ENCODE measurements around the gene LEUTX. TPM values are rescaled to one million over a fixed set of nuclear protein-coding genes. Genes with fewer than 3 reads are reported as not detected.
"Not testable (repeated sequence)": the region's sequence is repeated elsewhere in the genome, so short reads cannot be mapped to it uniquely, and the experiment has no call there.

Gene LEUTX
- total RNA-seq, 2 donors from 2014 or later, result not detected

GRCh38 chr19:39796000-39796498, 17.4 kb downstream of the LEUTX start:
- peaks cover 14% of the 10 kb centered on the region for H3K27me3 Mint-ChIP-seq (ENCODE audit: low read depth)
- no peaks in the 10 kb centered on the region for H3K9me3 Mint-ChIP-seq
- peaks cover 8% of the 10 kb centered on the region for H3K4me1 Mint-ChIP-seq (ENCODE audit: low read depth)
- no peaks in the 10 kb centered on the region for H3K36me3 Mint-ChIP-seq (ENCODE audit: insufficient read depth in 2 of 2)
- ATAC-seq (replicated peaks in 1 of 2) (no peak), DNase-seq (no peak)
- H3K27ac Mint-ChIP-seq, result no peak overlapping the region
- H3K4me3 Mint-ChIP-seq, result no peak overlapping the region

- no peak for ATAC-seq (replicated peaks in 1 of 2)
- H3K4me1 Mint-ChIP-seq (ENCODE audit: low read depth), result peaks cover 8% of the 10 kb centered on the region
These were observed 18.4 kb downstream of the LEUTX start for GRCh38 chr19:39797083-39797482.

GRCh38 chr19:39802958-39803357, 24.3 kb downstream of the LEUTX start:
- Mint-ChIP-seq H3K27ac (no peak overlapping the region), H3K4me1 (ENCODE audit: low read depth) (no peaks in the 10 kb centered on the region), H3K9me3 (peaks cover 0 to under 1% of the 10 kb centered on the region in 2 donors), H3K36me3 (ENCODE audit: insufficient read depth in 2 of 2) (peaks cover 0 to 1% of the 10 kb centered on the region in 2 donors), H3K27me3 (ENCODE audit: low read depth) (peaks cover 25% of the 10 kb centered on the region), H3K4me3 (no peak overlapping the region)
- ATAC-seq (replicated peaks in 1 of 2), result no peak
- no peak for DNase-seq

More at GRCh38 chr19:39797083-39797482, 18.4 kb downstream of the LEUTX start:
- H3K27ac Mint-ChIP-seq, result no peak overlapping the region
- H3K4me3 Mint-ChIP-seq, result no peak overlapping the region
- no peaks in the 10 kb centered on the region for H3K9me3 Mint-ChIP-seq
- peaks cover 19% of the 10 kb centered on the region for H3K27me3 Mint-ChIP-seq (ENCODE audit: low read depth)
- DNase-seq, result no peak
- no peaks in the 10 kb centered on the region for H3K36me3 Mint-ChIP-seq (ENCODE audit: insufficient read depth in 2 of 2)

- H3K36me3 Mint-ChIP-seq (ENCODE audit: insufficient read depth in 2 of 2), result peaks cover 0 to 1% of the 10 kb centered on the region in 2 donors
- H3K9me3 Mint-ChIP-seq, result peaks cover 1 to 2% of the 10 kb centered on the region in 2 donors
- peaks cover 17% of the 10 kb centered on the region for H3K27me3 Mint-ChIP-seq (ENCODE audit: low read depth)
- no peaks in the 10 kb centered on the region for H3K4me1 Mint-ChIP-seq (ENCODE audit: low read depth)
- ATAC-seq (replicated peaks in 1 of 2) (no peak), DNase-seq (no peak)
- H3K4me3 Mint-ChIP-seq, result no peak overlapping the region
- H3K27ac Mint-ChIP-seq, result no peak overlapping the region
These were observed 26.4 kb downstream of the LEUTX start for GRCh38 chr19:39805104-39805503.

GRCh38 chr19:39807846-39808364, 29.3 kb downstream of the LEUTX start:
- Mint-ChIP-seq H3K4me3 (no peak overlapping the region), H3K9me3 (peaks cover 1 to 2% of the 10 kb centered on the region in 2 donors), H3K4me1 (ENCODE audit: low read depth) (no peaks in the 10 kb centered on the region), H3K27me3 (ENCODE audit: low read depth) (peaks cover 7% of the 10 kb centered on the region), H3K27ac (no peak overlapping the region), H3K36me3 (ENCODE audit: insufficient read depth in 2 of 2) (peaks cover 0 to 1% of the 10 kb centered on the region in 2 donors)
- ATAC-seq (replicated peaks in 1 of 2), result no peak
- no peak for DNase-seq

- ATAC-seq (replicated peaks in 1 of 2); H3K36me3 Mint-ChIP-seq (ENCODE audit: insufficient read depth in 2 of 2); H3K4me3 Mint-ChIP-seq; H3K9me3 Mint-ChIP-seq; H3K27me3 Mint-ChIP-seq (ENCODE audit: low read depth); H3K27ac Mint-ChIP-seq; H3K4me1 Mint-ChIP-seq (ENCODE audit: low read depth); DNase-seq: not testable (repeated sequence)
These were observed 30.0 kb downstream of the LEUTX start for GRCh38 chr19:39808688-39809087.

GRCh38 chr19:39809368-39809767, 30.7 kb downstream of the LEUTX start:
- Mint-ChIP-seq H3K9me3 (peaks cover 1 to 2% of the 10 kb centered on the region in 2 donors), H3K4me3 (no peak overlapping the region), H3K27ac (no peak overlapping the region), H3K27me3 (ENCODE audit: low read depth) (peaks cover under 1% of the 10 kb centered on the region), H3K36me3 (ENCODE audit: insufficient read depth in 2 of 2) (peaks cover 0 to 1% of the 10 kb centered on the region in 2 donors), H3K4me1 (ENCODE audit: low read depth) (no peaks in the 10 kb centered on the region)
- DNase-seq (no peak), ATAC-seq (replicated peaks in 1 of 2) (no peak)

- no peak for DNase-seq
- Mint-ChIP-seq H3K4me3 (no peak overlapping the region), H3K27me3 (ENCODE audit: low read depth) (no peaks in the 10 kb centered on the region), H3K36me3 (ENCODE audit: insufficient read depth in 2 of 2) (peaks cover 0 to 1% of the 10 kb centered on the region in 2 donors), H3K27ac (no peak overlapping the region), H3K4me1 (ENCODE audit: low read depth) (no peaks in the 10 kb centered on the region), H3K9me3 (peaks cover 1 to 2% of the 10 kb centered on the region in 2 donors)
- ATAC-seq (replicated peaks in 1 of 2), result no peak
These were observed 31.8 kb downstream of the LEUTX start for GRCh38 chr19:39810424-39810823.

GRCh38 chr19:39811064-39811463, 32.4 kb downstream of the LEUTX start:
- H3K36me3 Mint-ChIP-seq (ENCODE audit: insufficient read depth in 2 of 2), result no peaks in the 10 kb centered on the region
- no peak overlapping the region for H3K4me3 Mint-ChIP-seq
- DNase-seq (no peak), ATAC-seq (replicated peaks in 1 of 2) (no peak)
- H3K27me3 Mint-ChIP-seq (ENCODE audit: low read depth), result no peaks in the 10 kb centered on the region
- H3K4me1 Mint-ChIP-seq (ENCODE audit: low read depth), result no peaks in the 10 kb centered on the region
- peaks cover 1 to 2% of the 10 kb centered on the region in 2 donors for H3K9me3 Mint-ChIP-seq
- no peak overlapping the region for H3K27ac Mint-ChIP-seq

GRCh38 chr19:39813264-39813993, 34.8 kb downstream of the LEUTX start:
- Mint-ChIP-seq H3K36me3 (ENCODE audit: insufficient read depth in 2 of 2) (peaks cover 0 to 2% of the 10 kb centered on the region in 2 donors), H3K4me3 (no peak overlapping the region), H3K9me3 (peaks cover 0 to 1% of the 10 kb centered on the region in 2 donors), H3K4me1 (ENCODE audit: low read depth) (no peaks in the 10 kb centered on the region), H3K27me3 (ENCODE audit: low read depth) (no peaks in the 10 kb centered on the region), H3K27ac (no peak overlapping the region)
- no peak for DNase-seq
- no peak for ATAC-seq (replicated peaks in 1 of 2)

- DNase-seq; H3K36me3 Mint-ChIP-seq (ENCODE audit: insufficient read depth in 2 of 2); H3K27me3 Mint-ChIP-seq (ENCODE audit: low read depth); H3K4me1 Mint-ChIP-seq (ENCODE audit: low read depth); H3K9me3 Mint-ChIP-seq; H3K27ac Mint-ChIP-seq; ATAC-seq (replicated peaks in 1 of 2); H3K4me3 Mint-ChIP-seq: not testable (repeated sequence)
These were observed 35.5 kb downstream of the LEUTX start for GRCh38 chr19:39814111-39814510.

- no peak overlapping the region for H3K27ac Mint-ChIP-seq
- H3K4me1 Mint-ChIP-seq (ENCODE audit: low read depth), result peaks cover 9% of the 10 kb centered on the region
- no peak overlapping the region for H3K4me3 Mint-ChIP-seq
- ATAC-seq (replicated peaks in 1 of 2), result no peak
- DNase-seq, result no peak
- peaks cover 0 to under 1% of the 10 kb centered on the region in 2 donors for H3K9me3 Mint-ChIP-seq
- peaks cover 0 to 2% of the 10 kb centered on the region in 2 donors for H3K36me3 Mint-ChIP-seq (ENCODE audit: insufficient read depth in 2 of 2)
- no peaks in the 10 kb centered on the region for H3K27me3 Mint-ChIP-seq (ENCODE audit: low read depth)
These were observed 35.9 kb downstream of the LEUTX start for GRCh38 chr19:39814595-39814994.

GRCh38 chr19:39816287-39817048, 37.8 kb downstream of the LEUTX start:
- ATAC-seq (replicated peaks in 1 of 2), result no peak
- H3K4me3 Mint-ChIP-seq, result no peak overlapping the region
- H3K9me3 Mint-ChIP-seq, result no peaks in the 10 kb centered on the region
- H3K4me1 Mint-ChIP-seq (ENCODE audit: low read depth), result peaks cover 10% of the 10 kb centered on the region
- peaks cover 0 to 2% of the 10 kb centered on the region in 2 donors for H3K36me3 Mint-ChIP-seq (ENCODE audit: insufficient read depth in 2 of 2)
- no peak for DNase-seq
- H3K27ac Mint-ChIP-seq, result no peak overlapping the region
- no peaks in the 10 kb centered on the region for H3K27me3 Mint-ChIP-seq (ENCODE audit: low read depth)
